HG02759 (cell line): ENCODE results near the gene REEP6.
A peak's percentile ranks its signal among the peaks of the same experiment; 100 is the strongest.
"Not testable (repeated sequence)": the region's sequence is repeated elsewhere in the genome, so short reads cannot be mapped to it uniquely, and the experiment has no call there.

Experiments used
- ATAC-seq: cut with Tn5 transposase; IDR thresholded peaks from one replicate; pipeline ENCODE4 v1.9.1; 2021; ENCODE audit warnings: mild to moderate bottlenecking, moderate library complexity; ENCODE audit not compliant: unreplicated experiment

Gene REEP6

DNA sequence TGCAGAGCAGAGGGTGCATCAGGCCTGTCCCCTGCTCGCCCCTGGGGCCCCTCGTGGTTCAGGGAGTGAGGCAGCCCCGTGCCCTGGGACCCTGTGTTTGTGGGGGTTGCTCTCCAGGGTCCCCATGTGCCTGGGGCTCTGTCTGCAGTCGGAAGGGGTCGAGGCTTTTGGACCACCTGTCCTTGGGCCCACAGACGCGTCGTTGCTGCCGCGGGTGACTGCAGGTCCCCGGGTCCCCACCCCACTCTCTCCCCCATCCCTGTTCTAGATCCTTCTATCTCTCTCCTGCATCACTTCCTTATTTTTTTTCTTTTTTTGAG, 2.7 kb upstream of the REEP6 start:
- no peak for ATAC-seq

DNA sequence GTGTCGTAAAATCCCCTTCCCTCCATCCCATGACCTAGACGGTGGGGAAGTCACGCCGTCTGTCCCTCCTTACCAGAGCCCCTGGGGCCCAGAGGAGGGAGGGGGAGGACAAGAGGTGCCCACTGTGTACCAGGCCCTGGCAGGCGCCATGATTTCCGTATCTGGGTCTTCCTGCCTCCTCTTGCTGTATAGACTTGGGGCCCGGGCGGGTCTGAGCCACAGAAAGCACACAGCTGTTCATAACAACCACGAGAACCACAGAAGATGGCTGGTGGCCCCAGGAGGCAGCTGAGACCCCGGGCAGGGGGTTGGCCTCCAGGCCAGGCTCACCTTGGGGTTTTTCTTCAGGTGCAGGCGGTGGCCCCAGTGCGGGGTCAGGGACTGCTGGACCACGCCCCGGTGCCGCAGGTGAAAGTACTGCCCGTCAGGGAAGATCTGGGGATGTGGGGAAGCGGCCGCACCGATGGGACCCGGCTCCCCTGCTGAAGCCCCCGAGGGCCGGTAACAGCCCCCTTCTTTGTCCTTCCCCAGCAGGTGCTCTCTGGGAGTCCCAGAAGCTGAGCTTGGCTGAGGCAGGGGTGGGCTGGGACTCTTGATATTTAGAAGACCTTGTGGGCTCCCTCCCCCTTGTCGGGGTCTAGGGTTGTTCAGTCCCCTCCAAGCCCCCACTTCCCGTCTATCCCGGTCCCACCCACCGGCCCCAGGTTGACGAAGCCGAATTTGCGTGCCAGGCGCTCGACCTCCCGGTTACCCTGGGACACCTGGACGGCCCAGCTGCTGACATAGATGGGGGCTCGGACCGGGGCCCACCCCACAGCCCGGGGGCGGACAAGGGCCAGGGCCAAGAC, 1.3 kb upstream of the REEP6 start:
- no peak for ATAC-seq

DNA sequence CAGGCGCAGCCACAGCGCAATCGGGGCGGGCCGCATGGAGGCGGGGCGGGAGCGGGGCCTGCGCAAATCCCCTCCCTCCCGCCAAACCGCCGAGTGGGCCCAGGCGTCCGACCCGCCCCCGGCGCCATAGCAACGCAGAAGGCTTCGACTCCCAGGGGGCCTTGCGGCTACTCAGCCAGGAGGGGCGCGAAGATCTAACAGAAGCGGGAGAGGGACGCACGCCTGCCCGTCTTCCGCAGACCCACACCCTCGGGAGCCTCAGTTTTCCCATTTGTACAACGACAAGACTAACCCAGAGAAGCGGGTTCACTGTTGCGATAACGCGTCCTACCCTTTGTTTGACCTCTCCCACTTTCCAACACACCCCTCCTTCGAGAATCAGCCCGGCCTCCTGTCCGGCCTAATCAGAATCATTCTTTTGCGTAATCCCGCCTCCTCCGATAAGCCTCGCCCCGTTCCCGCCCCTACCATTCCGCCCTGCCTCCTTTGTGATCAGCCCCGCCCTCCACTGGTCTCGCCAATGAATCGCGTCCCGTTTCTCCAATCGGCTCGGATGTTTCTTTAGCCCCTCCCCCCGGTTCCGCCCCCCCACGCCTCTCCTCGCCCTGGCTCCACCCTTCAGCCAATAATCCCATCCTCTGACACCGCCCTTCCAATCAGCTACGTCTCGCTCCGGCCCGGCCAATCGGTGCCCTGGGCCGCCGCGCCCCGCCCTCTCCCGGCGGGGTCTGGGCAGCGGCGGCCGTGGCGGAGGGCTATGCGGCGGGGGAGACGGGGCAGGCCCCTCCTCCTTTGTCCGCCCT, 469 bp upstream of the REEP6 start, which contains the start of gene PCSK4:
PCSK4 (minus strand) TSS at position 40 of the 803 bp plus-strand sequence; CDS start at position 36, 4 bp downstream.
- ATAC-seq = peak; percentile 83

DNA sequence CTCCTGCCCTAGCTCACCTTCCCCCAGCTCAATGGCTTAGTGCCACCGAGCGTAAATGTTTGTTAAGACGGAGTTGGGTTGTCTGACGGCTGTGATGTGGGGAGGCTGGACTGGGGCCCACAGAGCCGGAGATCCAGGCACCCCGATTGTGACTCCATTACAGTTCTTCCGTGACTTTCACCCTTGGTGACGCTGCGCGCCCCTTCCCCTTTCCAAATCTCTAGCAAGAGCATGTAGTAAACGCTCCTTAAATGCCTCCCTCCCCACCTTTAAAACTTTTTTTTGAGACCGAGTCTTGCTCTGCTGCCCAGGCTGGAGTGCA, 829 bp downstream of the REEP6 start:
- ATAC-seq = no peak

DNA sequence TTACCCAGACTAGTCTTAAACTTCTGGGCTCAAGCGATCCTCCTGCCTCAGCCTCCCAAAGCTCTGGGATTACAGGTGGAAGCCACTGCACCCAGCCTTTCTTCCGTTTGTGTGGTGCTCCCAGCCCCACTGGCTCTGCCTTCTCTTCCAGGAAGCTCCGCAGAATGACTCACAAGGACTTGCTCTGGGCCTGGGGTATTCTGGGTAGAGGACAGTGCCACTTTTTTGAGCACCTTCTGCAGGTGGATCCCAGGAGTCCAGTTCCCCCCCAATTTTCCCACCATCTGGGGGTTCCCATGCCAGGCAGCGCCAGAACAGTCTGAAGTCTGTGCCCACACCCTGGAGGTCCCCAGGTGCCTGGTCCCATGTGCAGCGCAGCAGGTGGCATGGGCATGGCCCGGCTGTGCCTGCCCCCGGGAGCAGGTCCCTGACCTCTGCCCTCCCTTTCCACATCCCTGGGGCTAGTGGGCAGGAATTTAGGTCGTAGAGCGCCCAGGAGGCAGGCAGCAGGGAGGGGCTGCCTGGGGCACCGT, 1.6 kb downstream of the REEP6 start:
- no peak for ATAC-seq

DNA sequence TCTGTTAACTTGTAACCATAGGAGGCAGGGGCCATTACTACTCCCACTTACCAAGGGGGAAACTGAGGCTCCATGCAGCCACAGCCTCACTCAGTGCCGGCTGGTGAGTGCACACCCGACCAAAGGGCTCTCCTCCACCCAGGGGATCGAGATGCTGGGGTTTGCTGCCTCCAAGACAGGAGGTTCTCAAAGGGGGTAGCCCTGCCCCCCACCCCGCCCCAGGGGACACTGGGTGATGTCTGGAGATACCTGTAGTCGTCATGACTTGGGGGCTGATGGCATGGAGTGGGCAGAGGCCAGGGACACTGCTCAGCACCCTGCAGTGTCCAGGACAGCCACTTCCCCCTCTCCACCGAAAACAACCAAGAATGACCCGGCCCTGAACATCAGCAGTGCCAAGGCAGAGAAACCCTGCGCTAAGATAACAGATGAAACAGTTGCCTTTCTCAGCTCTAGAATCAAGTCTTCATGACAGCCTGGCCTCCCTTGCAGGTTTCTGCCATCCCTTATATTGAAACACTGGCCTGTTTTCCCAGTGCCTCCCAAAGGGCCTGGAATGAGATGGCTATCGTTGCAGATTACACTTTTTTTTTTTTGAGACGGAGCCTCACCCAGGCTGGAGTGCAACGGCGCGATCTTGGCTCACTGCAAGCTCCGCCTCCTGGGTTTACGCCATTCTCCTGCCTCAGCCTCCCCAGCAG, 3.3 kb downstream of the REEP6 start:
- ATAC-seq = no peak

DNA sequence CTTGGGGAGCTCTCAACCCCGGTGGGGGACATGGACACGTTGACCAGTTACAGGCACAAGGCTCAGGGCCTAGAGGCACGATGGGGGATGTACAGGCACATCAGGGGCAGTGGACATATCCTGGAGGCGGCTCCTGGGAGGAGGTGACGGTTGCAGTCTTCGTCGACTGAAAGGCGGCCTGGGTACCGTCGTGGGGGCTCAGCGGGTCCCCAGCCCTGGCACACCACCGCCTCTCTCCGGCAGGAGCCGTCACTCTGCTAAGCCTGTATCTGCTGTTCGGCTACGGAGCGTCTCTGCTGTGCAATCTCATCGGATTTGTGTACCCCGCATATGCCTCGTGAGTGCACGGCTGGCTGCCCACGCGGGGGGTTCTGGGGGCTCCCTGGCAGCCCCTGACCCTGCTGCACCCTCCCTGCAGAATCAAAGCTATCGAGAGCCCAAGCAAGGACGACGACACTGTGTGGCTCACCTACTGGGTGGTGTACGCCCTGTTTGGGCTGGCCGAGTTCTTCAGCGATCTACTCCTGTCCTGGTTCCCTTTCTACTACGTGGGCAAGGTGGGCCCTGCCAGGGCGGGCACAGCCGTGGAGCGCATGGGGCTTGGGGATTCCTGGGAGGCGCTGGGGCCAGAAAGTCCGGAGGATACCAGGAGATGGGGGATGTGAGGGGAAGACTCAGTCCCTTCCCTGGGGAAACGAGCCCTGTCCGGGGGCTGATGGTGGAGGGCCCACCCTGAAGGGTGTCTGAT, 4.2 kb downstream of the REEP6 start:
- ATAC-seq = no peak

DNA sequence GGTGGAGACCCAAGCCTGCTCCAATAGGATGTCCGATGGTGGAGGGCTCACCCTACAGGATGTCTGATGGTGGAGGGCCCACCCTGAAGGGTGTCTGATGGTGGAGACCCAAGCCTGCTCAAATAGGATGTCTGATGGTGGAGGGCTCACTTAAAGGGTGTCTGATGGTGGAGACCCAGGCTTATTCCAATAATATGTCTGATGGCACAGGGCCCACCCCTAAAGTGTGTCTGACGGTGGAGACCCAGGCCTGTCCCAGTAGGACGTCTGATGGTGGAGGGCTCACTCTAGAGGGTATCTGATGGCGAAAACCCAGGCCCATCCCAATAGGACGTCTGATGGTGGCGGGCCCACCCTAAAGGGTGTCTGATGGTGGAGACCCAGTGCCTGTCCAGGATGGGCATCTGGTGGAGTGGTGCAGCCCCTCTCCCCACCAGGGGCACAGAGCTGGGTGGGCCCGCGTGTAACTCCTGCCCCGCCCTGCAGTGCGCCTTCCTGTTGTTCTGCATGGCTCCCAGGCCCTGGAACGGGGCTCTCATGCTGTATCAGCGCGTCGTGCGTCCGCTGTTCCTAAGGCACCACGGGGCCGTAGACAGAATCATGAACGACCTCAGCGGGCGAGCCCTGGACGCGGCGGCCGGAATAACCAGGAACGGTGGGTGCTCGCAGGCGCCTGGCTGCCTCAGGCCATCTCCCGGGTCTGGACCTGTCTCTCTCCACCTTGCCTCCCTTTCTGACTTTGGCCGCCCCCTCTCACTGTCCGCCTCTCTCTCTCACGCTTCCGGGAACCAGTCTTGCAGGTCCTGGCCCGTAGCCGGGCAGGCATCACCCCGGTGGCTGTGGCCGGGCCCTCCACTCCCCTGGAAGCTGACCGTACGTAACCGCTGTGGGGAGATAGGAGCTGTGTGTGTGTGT, 5.1 kb downstream of the REEP6 start:
- ATAC-seq = no peak

DNA sequence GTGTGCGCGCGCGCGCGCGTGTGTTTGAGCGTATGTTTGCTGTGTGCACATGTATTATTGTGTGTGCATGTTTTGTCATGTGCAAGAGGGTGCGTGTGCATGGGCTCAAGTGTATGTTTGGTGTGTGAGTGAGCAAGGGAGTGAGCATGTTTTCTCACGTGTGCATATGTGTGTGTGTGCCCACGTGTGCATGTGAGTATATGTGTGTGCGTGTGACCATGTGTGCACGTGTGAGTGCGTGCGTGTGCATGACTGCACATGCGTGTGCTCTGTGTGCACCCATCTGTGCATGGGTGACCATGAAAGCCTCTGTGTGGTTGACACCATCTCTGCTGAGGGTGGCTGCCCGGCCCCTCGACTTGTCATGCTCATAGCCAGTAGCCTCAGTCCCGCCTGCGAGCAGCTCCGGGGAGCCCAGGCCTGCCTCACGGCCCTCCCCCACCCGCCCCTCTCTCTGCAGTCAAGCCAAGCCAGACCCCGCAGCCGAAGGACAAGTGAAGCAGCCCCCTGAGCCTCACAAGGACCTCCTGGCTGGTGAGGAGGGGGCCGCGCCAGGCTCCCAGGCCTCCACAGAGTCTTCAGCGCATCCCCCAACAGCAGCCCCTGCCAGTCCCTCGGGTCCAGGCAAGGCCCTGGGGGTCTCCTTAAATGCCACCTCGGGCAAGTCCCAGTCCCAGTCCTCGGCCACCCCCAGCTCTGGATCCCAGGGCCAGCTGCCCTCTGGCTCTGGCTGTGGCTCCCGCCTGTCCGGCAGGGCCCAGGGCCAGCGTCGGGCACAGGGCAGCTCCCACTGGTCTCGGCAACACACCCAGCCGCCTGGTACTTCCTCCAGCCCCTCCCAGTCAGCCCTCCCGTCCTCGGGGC, 6.0 kb downstream of the REEP6 start:
- ATAC-seq = no peak

DNA sequence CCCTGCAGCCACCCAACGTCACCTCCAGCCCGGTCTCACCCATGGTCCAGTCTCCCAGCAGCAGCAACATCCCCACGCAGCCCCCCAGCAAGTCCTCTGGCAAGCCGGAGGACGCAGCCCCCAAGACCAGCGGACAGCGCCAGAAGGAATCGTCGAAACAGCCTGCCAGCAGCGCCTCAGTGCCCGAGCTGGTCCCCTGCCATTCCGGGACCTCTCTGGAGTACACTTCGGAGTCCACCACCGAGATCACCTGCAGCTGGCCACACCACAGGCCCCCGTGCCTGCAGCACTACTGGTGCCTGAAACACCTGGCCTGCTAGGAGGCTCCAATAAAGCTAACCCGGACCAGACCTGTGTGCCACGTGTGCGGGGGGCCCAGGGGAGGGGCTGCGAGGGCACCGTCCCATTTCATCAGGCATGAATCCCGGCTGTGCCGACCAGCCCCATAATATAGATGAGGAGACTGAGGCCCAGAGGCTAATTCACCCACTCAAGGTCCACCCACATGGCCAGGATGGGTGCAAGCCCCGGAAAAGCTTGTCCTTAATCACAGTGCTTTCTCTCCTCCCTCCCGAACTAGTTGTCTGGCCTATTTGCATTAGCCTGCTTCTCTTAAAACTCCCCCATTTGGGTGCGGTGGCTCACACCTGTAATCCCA, 6.7 kb downstream of the REEP6 start:
- ATAC-seq = no peak

DNA sequence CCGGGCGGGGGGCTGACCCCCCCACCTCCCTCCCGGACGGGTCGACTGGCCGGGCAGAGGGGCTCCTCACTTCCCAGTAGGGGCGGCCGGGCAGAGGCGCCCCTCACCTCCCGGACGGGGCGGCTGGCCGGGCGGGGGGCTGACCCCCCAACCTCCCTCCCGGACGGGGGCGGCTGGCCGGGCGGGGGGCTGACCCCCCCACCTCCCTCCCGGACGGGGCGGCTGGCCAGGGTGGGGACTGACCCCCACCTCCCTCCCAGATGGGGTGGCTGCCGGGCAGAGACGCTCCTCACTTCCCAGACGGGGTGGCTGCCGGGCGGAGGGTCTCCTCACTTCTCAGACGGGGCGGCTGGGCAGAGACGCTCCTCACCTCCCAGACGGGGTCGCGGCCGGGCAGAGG, 8.2 kb downstream of the REEP6 start:
- not testable (repeated sequence) for ATAC-seq

DNA sequence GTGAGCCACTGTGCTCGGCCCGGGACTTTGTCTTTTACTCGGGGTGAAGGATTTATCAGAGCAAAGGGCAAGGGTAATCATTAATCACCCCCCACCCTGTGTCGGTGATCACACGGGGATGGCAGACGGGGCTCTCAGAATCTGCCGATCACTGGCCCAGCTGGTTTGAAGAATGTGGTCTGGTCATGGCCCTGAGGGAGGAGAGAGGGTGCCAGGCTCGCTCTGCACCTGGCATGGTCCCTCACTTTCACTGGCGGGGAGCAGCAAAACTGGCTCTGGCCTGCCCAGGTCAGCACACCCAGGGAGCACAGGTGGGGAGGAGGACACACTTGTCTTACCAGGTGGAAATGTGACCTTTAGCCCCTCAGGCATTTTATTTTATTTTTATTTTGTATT, 10.2 kb downstream of the REEP6 start:
- ATAC-seq = no peak

DNA sequence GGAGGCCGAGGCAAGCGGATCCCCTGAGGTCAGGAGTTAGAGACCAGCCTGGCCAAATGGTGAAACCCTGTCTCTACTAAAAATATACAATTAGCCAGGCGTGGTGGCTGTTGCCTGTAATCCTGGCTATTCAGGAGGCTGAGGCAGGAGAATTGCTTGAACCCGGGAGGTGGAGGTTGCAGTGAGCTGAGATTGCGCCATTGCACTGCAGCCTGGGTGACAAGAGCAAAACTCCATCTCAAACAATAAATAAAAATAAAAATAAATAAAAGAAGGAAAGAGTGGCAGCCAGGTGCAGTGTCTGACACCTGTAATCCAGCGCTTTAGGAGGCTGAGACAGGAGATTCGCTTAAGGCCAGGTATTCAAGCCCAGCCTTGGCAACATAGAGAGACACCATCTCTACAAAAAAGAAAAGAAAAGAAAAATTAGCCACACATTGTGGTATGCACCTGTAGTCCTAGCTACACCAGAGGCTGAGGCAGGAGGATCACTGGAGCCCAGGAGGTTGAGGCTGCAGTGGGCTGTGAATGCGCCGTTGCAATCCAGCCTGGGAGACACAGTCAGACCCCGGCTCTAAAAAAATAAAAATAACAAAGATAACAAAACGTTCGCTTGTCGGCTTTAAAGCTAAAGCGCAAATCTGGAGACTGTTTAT, 11.6 kb downstream of the REEP6 start:
- ATAC-seq = no peak

DNA sequence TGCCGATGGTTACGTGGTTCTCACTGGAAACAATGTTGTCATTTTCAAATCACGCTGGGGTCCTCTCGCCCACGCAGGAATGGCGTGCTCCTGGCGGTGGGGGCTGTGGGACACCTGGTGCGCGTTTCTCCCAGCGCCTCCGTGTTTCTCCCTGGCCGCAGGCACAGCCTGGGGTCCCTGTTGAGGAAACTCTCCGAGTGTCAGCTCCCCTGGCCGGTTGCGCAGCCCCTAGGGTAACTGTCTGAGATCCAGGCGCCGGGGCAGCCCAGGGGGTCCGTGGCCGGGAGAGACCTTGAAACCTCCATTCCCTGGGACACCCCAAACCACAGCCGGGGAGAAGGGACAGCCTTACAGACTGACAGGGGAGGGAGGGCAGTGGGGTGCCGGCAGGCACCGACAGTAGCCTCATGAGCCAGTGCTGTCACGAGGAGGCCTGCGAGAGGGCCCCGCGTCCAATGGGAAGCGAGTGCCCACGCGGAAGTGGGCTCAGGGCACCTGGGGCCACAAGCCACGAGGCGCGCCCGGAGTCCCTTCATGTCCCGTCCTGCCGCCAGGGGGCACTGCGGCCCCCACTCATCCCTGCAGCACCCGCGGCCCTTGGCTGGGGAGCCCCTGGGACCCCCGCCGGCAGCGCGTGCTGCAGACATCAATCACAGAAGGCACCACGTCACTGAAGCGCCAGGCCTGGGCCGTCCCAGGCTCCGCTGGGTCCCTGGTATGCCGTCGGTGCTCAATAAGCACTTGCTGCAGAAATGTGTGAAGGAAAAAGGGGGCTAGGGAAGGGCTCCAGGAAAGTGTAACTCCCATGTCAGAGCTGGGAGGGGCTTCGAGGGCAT, 12.3 kb downstream of the REEP6 start:
- ATAC-seq = no peak

DNA sequence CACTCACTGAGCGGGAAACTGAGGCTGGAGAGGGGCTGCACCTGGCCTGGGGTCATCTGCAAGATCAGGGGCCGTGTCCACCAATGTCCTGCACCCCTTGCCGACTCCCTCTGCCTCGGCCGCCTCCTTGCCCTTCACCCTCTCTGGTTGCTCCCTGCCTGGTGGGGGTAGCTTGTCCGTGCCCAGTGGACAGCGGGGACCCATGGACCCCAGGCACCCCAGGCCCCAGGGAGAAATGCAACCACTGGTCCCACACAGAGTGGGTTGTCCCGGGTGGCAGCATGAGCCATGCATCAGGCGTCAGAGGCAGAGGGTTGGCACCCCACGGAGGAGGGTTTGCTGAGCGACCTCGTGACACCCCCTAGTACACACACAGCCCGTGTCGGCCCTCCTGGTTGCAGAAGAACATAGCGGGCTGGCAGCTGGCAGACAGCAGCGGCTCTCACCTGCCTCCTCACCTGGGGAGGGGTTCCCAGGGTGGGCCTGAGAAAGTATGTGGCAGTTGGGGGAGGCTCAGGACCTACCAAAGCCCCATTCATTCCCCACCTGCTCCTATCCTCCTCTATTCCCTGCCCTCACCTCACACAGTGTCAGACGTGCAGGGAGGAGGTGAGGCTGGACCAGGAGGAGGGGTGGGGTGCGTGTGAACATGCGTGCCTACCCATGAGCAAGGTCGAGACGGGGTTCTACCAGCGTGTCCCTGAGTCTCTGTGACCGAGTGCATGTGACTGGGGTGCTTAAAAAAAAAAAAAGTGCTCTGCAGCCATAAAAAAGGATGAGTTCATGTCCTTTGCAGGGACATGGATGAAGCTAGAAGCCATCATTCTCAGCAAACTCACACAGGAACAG, 13.2 kb downstream of the REEP6 start:
- no peak for ATAC-seq

DNA sequence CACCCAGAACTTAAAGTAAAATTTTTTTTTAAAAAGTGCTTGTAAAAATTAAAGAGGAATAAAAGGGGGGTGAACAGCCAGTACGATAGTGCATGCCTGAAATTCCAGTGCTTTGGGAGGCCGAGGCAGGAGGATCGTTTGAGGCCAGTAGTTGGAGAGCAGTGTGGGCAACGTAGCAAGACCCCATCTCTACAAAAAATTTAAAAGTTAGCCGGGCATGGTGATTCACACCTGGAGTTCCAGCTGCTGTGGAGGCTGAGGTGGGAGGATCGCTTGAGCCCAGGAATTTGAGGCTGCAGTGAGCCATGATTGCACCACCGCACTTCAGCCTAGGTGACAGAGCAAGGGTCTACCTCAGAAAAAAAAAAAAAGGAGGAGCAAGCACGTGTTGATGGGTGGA, 14.0 kb downstream of the REEP6 start:
- ATAC-seq = no peak
